ENCODE measurements around the gene CNTN4. TPM values are rescaled to one million over a fixed set of nuclear protein-coding genes. Genes with fewer than 3 reads are reported as not detected.
"Not testable (repeated sequence)": the region's sequence is repeated elsewhere in the genome, so short reads cannot be mapped to it uniquely, and the experiment has no call there.

Gene CNTN4
- total and polyA plus RNA-seq, 7 donors: 0.17 to 3.2 (median 0.42) TPM

GRCh38 chr3:2526926-2527325 lies 428.3 kb downstream of the CNTN4 start:
- Histone ChIP-seq H3K36me3 (ENCODE audit: insufficient read depth in 1 of 2, low read depth in 1 of 2) (no peaks in the 10 kb centered on the region), H3K4me1 (no peaks in the 10 kb centered on the region), H3K9me3 (no peaks in the 10 kb centered on the region), H3K4me3 (no peak overlapping the region), H3K27me3 (ENCODE audit: insufficient read depth in 3 of 3, low read length in 2 of 3) (no peaks in the 10 kb centered on the region), H3K27ac (no peak overlapping the region)
- ATAC-seq (no peak), DNase-seq (no peak)
- intact Hi-C loops (cut with DNase I): no loop called here
- no peak for TF ChIP-seq CTCF (IDR thresholded peaks at IDR 0.05)
- 7 to 11% (median 9%) methylated on average over 1 of the region's 1 CpG for WGBS, 3 donors

GRCh38 chr3:2527328-2527727 lies 428.7 kb downstream of the CNTN4 start:
- DNase-seq; H3K36me3 ChIP-seq (ENCODE audit: insufficient read depth in 1 of 2, low read depth in 1 of 2); H3K9me3 ChIP-seq; H3K27me3 ChIP-seq (ENCODE audit: insufficient read depth in 3 of 3, low read length in 2 of 3); H3K4me1 ChIP-seq; intact Hi-C loops (cut with DNase I); H3K4me3 ChIP-seq; ATAC-seq; H3K27ac ChIP-seq: not testable (repeated sequence)
- WGBS, 3 donors: 51 to 80% (median 58%) methylated on average over 7 to 8 of the region's 8 CpGs

GRCh38 chr3:2534767-2535166 lies 436.1 kb downstream of the CNTN4 start:
- ATAC-seq; H3K36me3 ChIP-seq (ENCODE audit: insufficient read depth in 1 of 2, low read depth in 1 of 2); intact Hi-C loops (cut with DNase I); DNase-seq; H3K27ac ChIP-seq; H3K4me1 ChIP-seq; H3K9me3 ChIP-seq; H3K4me3 ChIP-seq; H3K27me3 ChIP-seq (ENCODE audit: insufficient read depth in 3 of 3, low read length in 2 of 3): not testable (repeated sequence)
- 68 to 95% (median 74%) methylated on average over 4 to 6 of the region's 6 CpGs for whole genome bisulfite sequencing, 3 donors

- 78 to 90% (median 87%) methylated on average over 1 of the region's 1 CpG for WGBS, 3 donors
- intact Hi-C loops (cut with DNase I): no loop called here
- H3K4me1 ChIP-seq: no peaks in the 10 kb centered on the region
- no peak for ATAC-seq
- H3K4me3 ChIP-seq: no peak overlapping the region
- H3K27ac ChIP-seq: no peak overlapping the region
- TF ChIP-seq CTCF (IDR thresholded peaks at IDR 0.05): no peak
- H3K36me3 ChIP-seq (ENCODE audit: insufficient read depth in 1 of 2, low read depth in 1 of 2): no peaks in the 10 kb centered on the region
- DNase-seq: no peak
- no peaks in the 10 kb centered on the region for H3K9me3 ChIP-seq
- no peaks in the 10 kb centered on the region for H3K27me3 ChIP-seq (ENCODE audit: insufficient read depth in 3 of 3, low read length in 2 of 3)
These were observed 436.5 kb downstream of the CNTN4 start for GRCh38 chr3:2535206-2535605.

GRCh38 chr3:2536575-2536974 lies 437.9 kb downstream of the CNTN4 start:
- no peak overlapping the region for H3K27ac ChIP-seq
- no peak overlapping the region for H3K4me3 ChIP-seq
- no peak for ATAC-seq
- 78 to 85% (median 82%) methylated on average over 2 of the region's 2 CpGs for WGBS, 3 donors
- DNase-seq: no peak
- no peaks in the 10 kb centered on the region for H3K4me1 ChIP-seq
- intact Hi-C loops (cut with DNase I): no loop called here
- no peaks in the 10 kb centered on the region for H3K36me3 ChIP-seq (ENCODE audit: insufficient read depth in 1 of 2, low read depth in 1 of 2)
- H3K9me3 ChIP-seq: no peaks in the 10 kb centered on the region
- no peaks in the 10 kb centered on the region for H3K27me3 ChIP-seq (ENCODE audit: insufficient read depth in 3 of 3, low read length in 2 of 3)
- no peak for TF ChIP-seq CTCF (IDR thresholded peaks at IDR 0.05)

- Histone ChIP-seq H3K4me3 (no peak overlapping the region), H3K4me1 (no peaks in the 10 kb centered on the region), H3K9me3 (no peaks in the 10 kb centered on the region), H3K36me3 (ENCODE audit: insufficient read depth in 1 of 2, low read depth in 1 of 2) (no peaks in the 10 kb centered on the region), H3K27ac (no peak overlapping the region), H3K27me3 (ENCODE audit: insufficient read depth in 3 of 3, low read length in 2 of 3) (no peaks in the 10 kb centered on the region)
- intact Hi-C loops (cut with DNase I): no loop called here
- no peak for DNase-seq
- no peak for TF ChIP-seq CTCF (IDR thresholded peaks at IDR 0.05)
- 72 to 76% (median 75%) methylated on average over 5 of the region's 5 CpGs for WGBS, 3 donors
- no peak for ATAC-seq
These were observed 441.4 kb downstream of the CNTN4 start for GRCh38 chr3:2540115-2540514.

Measured in psoas muscle (tissue), 8 donors.